ENCODE data around the gene CFAP20. TPM values are rescaled to one million over a fixed set of nuclear protein-coding genes. Genes with fewer than 3 reads are reported as not detected.
A peak's percentile ranks its signal among the peaks of the same experiment; 100 is the strongest.

CFAP20 gene
- total RNA-seq, 1 experiment from 2014 or later: 59.7 TPM

GRCh38 chr16:58110571-58111301, 18.4 kb downstream of the CFAP20 start:
- no peaks in the 10 kb centered on the region for H3K4me1 ChIP-seq (ENCODE audit: control insufficient read depth in 1 of 2, insufficient read depth in 2 of 2, low read length in 2 of 2)
- CTCF ChIA-PET: interaction anchor here (3.2 kb wide), 1 partner anchor 14 kb away, joined by 15 read pairs; no protein-coding TSS in a partner anchor
- no peaks in the 10 kb centered on the region for H3K9me3 ChIP-seq (ENCODE audit: control insufficient read depth in 1 of 2, insufficient read depth in 1 of 2, low read depth in 1 of 2, low read length in 2 of 2)
- RAD21 ChIA-PET (ENCODE audit: low non-redundant PET in 1 of 2, low total read pairs in 2 of 2, uncharacterized antibody in 2 of 2, unreplicated experiment in 2 of 2): no interaction called here
- H3K9me2 ChIP-seq (ENCODE audit: insufficient read depth): no peaks in the 10 kb centered on the region
- H3K27me3 ChIP-seq (ENCODE audit: insufficient read depth, low read length): no peaks in the 10 kb centered on the region
- no peaks in the 10 kb centered on the region; the same call in 1 of the 2 replicates for H4K20me1 ChIP-seq (ENCODE audit: insufficient read depth)
- TF ChIP-seq JUND (IDR thresholded peaks at IDR 0.05) (no peak), YY1 (IDR thresholded peaks at IDR 0.05; ENCODE audit: extremely low read depth, insufficient replicate concordance, low read depth, low read length) (no peak), CEBPB (IDR thresholded peaks at IDR 0.05; ENCODE audit: low read depth) (no peak), TCF7L2 (IDR thresholded peaks at IDR 0.05; ENCODE audit: borderline replicate concordance, extremely low read depth, insufficient read depth, insufficient read length) (no peak), RAD21 (IDR thresholded peaks at IDR 0.05; ENCODE audit: low read depth) (no peak), ZNF274 (IDR thresholded peaks at IDR 0.05; ENCODE audit: low read depth, low read length) (no peak), ELF1 (IDR thresholded peaks at IDR 0.05; ENCODE audit: borderline replicate concordance, low read depth) (no peak), EZH2 (IDR thresholded peaks at IDR 0.05) (no peak), SIN3A (IDR thresholded peaks at IDR 0.05; ENCODE audit: low read depth) (no peak), CTCF (IDR thresholded peaks at IDR 0.05 in 2 of 3, conservative IDR thresholded peaks at IDR 0.05 in 1 of 3; ENCODE audit: borderline replicate concordance in 1 of 3, insufficient read depth in 1 of 3, low read depth in 2 of 3, low read length in 2 of 3) (no peak), CBX3 (IDR thresholded peaks at IDR 0.05; ENCODE audit: low read depth) (no peak), POLR2AphosphoS5 (IDR thresholded peaks at IDR 0.05; ENCODE audit: low read depth, low read length) (no peak), FOSL1 (IDR thresholded peaks at IDR 0.05; ENCODE audit: low read depth) (no peak), POLR2A (IDR thresholded peaks at IDR 0.05; ENCODE audit: borderline replicate concordance, extremely low read depth, insufficient read depth, insufficient read length) (no peak), EGR1 (IDR thresholded peaks at IDR 0.05; ENCODE audit: low read depth) (no peak), SRF (IDR thresholded peaks at IDR 0.05; ENCODE audit: low read depth) (no peak)
- TF ChIP-seq, protein P1, sequence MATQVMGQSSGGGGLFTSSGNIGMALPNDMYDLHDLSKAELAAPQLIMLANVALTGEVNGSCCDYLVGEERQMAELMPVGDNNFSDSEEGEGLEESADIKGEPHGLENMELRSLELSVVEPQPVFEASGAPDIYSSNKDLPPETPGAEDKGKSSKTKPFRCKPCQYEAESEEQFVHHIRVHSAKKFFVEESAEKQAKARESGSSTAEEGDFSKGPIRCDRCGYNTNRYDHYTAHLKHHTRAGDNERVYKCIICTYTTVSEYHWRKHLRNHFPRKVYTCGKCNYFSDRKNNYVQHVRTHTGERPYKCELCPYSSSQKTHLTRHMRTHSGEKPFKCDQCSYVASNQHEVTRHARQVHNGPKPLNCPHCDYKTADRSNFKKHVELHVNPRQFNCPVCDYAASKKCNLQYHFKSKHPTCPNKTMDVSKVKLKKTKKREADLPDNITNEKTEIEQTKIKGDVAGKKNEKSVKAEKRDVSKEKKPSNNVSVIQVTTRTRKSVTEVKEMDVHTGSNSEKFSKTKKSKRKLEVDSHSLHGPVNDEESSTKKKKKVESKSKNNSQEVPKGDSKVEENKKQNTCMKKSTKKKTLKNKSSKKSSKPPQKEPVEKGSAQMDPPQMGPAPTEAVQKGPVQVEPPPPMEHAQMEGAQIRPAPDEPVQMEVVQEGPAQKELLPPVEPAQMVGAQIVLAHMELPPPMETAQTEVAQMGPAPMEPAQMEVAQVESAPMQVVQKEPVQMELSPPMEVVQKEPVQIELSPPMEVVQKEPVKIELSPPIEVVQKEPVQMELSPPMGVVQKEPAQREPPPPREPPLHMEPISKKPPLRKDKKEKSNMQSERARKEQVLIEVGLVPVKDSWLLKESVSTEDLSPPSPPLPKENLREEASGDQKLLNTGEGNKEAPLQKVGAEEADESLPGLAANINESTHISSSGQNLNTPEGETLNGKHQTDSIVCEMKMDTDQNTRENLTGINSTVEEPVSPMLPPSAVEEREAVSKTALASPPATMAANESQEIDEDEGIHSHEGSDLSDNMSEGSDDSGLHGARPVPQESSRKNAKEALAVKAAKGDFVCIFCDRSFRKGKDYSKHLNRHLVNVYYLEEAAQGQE (IDR thresholded peaks at IDR 0.05; ENCODE audit: low read depth): no peak
- TF ChIP-seq, protein P2, sequence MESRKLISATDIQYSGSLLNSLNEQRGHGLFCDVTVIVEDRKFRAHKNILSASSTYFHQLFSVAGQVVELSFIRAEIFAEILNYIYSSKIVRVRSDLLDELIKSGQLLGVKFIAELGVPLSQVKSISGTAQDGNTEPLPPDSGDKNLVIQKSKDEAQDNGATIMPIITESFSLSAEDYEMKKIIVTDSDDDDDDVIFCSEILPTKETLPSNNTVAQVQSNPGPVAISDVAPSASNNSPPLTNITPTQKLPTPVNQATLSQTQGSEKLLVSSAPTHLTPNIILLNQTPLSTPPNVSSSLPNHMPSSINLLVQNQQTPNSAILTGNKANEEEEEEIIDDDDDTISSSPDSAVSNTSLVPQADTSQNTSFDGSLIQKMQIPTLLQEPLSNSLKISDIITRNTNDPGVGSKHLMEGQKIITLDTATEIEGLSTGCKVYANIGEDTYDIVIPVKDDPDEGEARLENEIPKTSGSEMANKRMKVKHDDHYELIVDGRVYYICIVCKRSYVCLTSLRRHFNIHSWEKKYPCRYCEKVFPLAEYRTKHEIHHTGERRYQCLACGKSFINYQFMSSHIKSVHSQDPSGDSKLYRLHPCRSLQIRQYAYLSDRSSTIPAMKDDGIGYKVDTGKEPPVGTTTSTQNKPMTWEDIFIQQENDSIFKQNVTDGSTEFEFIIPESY (IDR thresholded peaks at IDR 0.05; ENCODE audit: extremely low read depth, insufficient replicate concordance, low read length): no peak
- TF ChIP-seq, protein P3, sequence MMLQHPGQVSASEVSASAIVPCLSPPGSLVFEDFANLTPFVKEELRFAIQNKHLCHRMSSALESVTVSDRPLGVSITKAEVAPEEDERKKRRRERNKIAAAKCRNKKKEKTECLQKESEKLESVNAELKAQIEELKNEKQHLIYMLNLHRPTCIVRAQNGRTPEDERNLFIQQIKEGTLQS (IDR thresholded peaks at IDR 0.05): no peak
- TF ChIP-seq, protein P4, sequence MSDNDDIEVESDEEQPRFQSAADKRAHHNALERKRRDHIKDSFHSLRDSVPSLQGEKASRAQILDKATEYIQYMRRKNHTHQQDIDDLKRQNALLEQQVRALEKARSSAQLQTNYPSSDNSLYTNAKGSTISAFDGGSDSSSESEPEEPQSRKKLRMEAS (IDR thresholded peaks at IDR 0.05): no peak
- no peak overlapping the region for H3K4me3 ChIP-seq (replicated peaks in 1 of 2; ENCODE audit: low read depth in 1 of 2, low read length in 2 of 2)
- ATAC-seq (peak; percentile 33), DNase-seq (ENCODE audit: low read depth, low spot score) (no peak)
- intact Hi-C loops (cut with micrococcal nuclease): no loop called here
- POLR2A ChIA-PET: no interaction called here
- no peaks in the 10 kb centered on the region for H3K79me2 ChIP-seq (ENCODE audit: insufficient read depth, low read length)
- no peak overlapping the region for H3K27ac ChIP-seq (ENCODE audit: low read depth, low read length)
- BruUV-seq (replicated peaks): no TSS peak
- H3K36me3 ChIP-seq (ENCODE audit: control insufficient read depth in 1 of 2, insufficient read depth in 2 of 2, low read length in 2 of 2): peaks cover 17 to 26% of the 10 kb centered on the region in 2 experiments; a peak in 3 of 4 replicates
- H3K4me2 ChIP-seq (ENCODE audit: low read length): no peak overlapping the region
- no peak overlapping the region for H3K9ac ChIP-seq (ENCODE audit: low read length)
- no peak overlapping the region for H2AFZ ChIP-seq (ENCODE audit: low read depth, low read length, poor library complexity, severe bottlenecking)

Measured in HCT116 (cell line).